ENCODE data around the gene CDC42BPA. TPM values are rescaled to one million over a fixed set of nuclear protein-coding genes. Genes with fewer than 3 reads are reported as not detected.

Gene CDC42BPA
- polyA plus RNA-seq, 1 donor (not counting 4 experiments of a cell fraction or from before 2014, with no cell fraction given) = 9.2 TPM

DNA sequence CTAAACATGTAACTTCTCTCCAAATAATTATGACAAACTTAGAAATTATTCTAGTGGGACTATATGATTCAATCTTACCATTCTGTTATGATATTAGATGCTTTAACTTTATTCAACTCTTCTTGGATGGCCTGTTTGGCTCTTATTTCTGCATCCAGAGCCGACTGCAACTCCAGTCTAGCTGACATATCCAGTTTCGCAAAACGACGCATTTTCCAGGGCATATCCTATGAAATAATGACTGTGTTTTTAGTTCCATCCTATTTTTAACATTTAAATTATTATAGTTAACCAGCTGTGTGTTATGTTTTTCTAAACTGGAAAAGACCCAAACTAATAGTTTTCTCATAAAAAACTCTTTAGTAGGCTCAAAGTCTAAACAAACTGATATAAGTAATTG, 244.5 kb downstream of the CDC42BPA start:
- H2AFZ ChIP-seq (ENCODE audit: control insufficient read depth, low read length) = no peak overlapping the region
- peaks cover 0 to 7% of the 10 kb centered on the region in 2 experiments for H3K36me3 ChIP-seq (ENCODE audit: control insufficient read depth in 2 of 2, extremely low read depth in 1 of 2, insufficient read depth in 2 of 2, low read length in 2 of 2)
- no peak overlapping the region for H3K4me3 ChIP-seq (ENCODE audit: control insufficient read depth in 2 of 3, extremely low read depth in 1 of 3, insufficient read depth in 2 of 3, low read depth in 1 of 3, low read length in 3 of 3)
- TF ChIP-seq, protein P1, sequence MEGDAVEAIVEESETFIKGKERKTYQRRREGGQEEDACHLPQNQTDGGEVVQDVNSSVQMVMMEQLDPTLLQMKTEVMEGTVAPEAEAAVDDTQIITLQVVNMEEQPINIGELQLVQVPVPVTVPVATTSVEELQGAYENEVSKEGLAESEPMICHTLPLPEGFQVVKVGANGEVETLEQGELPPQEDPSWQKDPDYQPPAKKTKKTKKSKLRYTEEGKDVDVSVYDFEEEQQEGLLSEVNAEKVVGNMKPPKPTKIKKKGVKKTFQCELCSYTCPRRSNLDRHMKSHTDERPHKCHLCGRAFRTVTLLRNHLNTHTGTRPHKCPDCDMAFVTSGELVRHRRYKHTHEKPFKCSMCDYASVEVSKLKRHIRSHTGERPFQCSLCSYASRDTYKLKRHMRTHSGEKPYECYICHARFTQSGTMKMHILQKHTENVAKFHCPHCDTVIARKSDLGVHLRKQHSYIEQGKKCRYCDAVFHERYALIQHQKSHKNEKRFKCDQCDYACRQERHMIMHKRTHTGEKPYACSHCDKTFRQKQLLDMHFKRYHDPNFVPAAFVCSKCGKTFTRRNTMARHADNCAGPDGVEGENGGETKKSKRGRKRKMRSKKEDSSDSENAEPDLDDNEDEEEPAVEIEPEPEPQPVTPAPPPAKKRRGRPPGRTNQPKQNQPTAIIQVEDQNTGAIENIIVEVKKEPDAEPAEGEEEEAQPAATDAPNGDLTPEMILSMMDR (optimal IDR thresholded peaks at IDR 0.05 in 1 of 3, IDR thresholded peaks at IDR 0.05 in 1 of 3, conservative IDR thresholded peaks at IDR 0.05 in 1 of 3; ENCODE audit: extremely low read depth in 1 of 3, insufficient read depth in 2 of 3, low read length in 3 of 3) = no peak
- no peak for TF ChIP-seq EZH2 (IDR thresholded peaks at IDR 0.05; ENCODE audit: low read length)
- no peaks in the 10 kb centered on the region for H4K20me1 ChIP-seq (ENCODE audit: control insufficient read depth, extremely low read depth, insufficient read depth, low read length)
- no peaks in the 10 kb centered on the region for H3K9me3 ChIP-seq (ENCODE audit: control insufficient read depth, low read depth, low read length)
- FAIRE-seq (no peak), DNase-seq (ENCODE audit: low read depth, low spot score) (no peak)
- H3K9ac ChIP-seq (ENCODE audit: control insufficient read depth, extremely low read depth, insufficient read depth, low read length) = no peak overlapping the region
- no peak overlapping the region for H3K27ac ChIP-seq (ENCODE audit: control insufficient read depth, insufficient read depth, low read length)
- H3K4me2 ChIP-seq (ENCODE audit: control insufficient read depth, extremely low read depth, insufficient read depth, low read depth, low read length) = no peak overlapping the region
- no peaks in the 10 kb centered on the region for H3K79me2 ChIP-seq (ENCODE audit: control insufficient read depth, insufficient read depth, low read length)
- dilution Hi-C loops (cut with MboI; ENCODE audit: extremely low pct_ligation_motif_present, low sequenced_read_pairs) = no loop called here
- no peaks in the 10 kb centered on the region for H3K9me1 ChIP-seq (ENCODE audit: control insufficient read depth, extremely low read depth, insufficient read depth, low read length)
- no peaks in the 10 kb centered on the region for H3K27me3 ChIP-seq (ENCODE audit: control insufficient read depth, extremely low read depth, insufficient read depth, low read length)
- no peaks in the 10 kb centered on the region for H3K4me1 ChIP-seq (ENCODE audit: control insufficient read depth, extremely low read depth, insufficient read depth, low read length)

DNA sequence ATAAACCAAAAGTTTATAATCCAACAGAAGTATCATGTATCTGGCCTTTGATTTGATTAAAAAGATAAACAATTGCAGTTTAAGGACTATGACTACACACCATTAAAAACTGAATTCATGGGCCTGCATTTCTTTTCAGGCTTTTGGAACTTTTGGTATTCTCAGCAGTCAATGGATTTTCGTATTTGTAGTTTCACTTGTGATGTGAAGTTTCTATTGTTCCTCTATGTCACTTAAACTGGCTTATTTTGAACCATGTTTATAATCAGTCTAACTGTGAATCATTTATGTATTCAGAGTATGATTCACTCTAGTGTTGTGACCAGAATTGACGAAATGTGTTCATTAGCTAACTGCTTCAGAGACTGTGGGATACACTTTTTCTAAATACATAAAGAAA, 245.3 kb downstream of the CDC42BPA start:
- TF ChIP-seq EZH2 (IDR thresholded peaks at IDR 0.05; ENCODE audit: low read length) = no peak
- TF ChIP-seq, protein P1 (optimal IDR thresholded peaks at IDR 0.05 in 1 of 3, IDR thresholded peaks at IDR 0.05 in 1 of 3, conservative IDR thresholded peaks at IDR 0.05 in 1 of 3; ENCODE audit: extremely low read depth in 1 of 3, insufficient read depth in 2 of 3, low read length in 3 of 3) = no peak
- H3K79me2 ChIP-seq (ENCODE audit: control insufficient read depth, insufficient read depth, low read length) = no peaks in the 10 kb centered on the region
- no peak overlapping the region for H2AFZ ChIP-seq (ENCODE audit: control insufficient read depth, low read length)
- DNase-seq (ENCODE audit: low read depth, low spot score) (no peak), FAIRE-seq (no peak)
- dilution Hi-C loops (cut with MboI; ENCODE audit: extremely low pct_ligation_motif_present, low sequenced_read_pairs) = no loop called here
- H3K4me2 ChIP-seq (ENCODE audit: control insufficient read depth, extremely low read depth, insufficient read depth, low read depth, low read length) = no peak overlapping the region
- no peak overlapping the region for H3K27ac ChIP-seq (ENCODE audit: control insufficient read depth, insufficient read depth, low read length)
- H3K9me1 ChIP-seq (ENCODE audit: control insufficient read depth, extremely low read depth, insufficient read depth, low read length) = no peaks in the 10 kb centered on the region
- no peak overlapping the region for H3K4me3 ChIP-seq (ENCODE audit: control insufficient read depth in 2 of 3, extremely low read depth in 1 of 3, insufficient read depth in 2 of 3, low read depth in 1 of 3, low read length in 3 of 3)
- H3K9me3 ChIP-seq (ENCODE audit: control insufficient read depth, low read depth, low read length) = no peaks in the 10 kb centered on the region
- no peaks in the 10 kb centered on the region for H4K20me1 ChIP-seq (ENCODE audit: control insufficient read depth, extremely low read depth, insufficient read depth, low read length)
- no peaks in the 10 kb centered on the region for H3K27me3 ChIP-seq (ENCODE audit: control insufficient read depth, extremely low read depth, insufficient read depth, low read length)
- no peak overlapping the region for H3K9ac ChIP-seq (ENCODE audit: control insufficient read depth, extremely low read depth, insufficient read depth, low read length)
- peaks cover 0 to 7% of the 10 kb centered on the region in 2 experiments for H3K36me3 ChIP-seq (ENCODE audit: control insufficient read depth in 2 of 2, extremely low read depth in 1 of 2, insufficient read depth in 2 of 2, low read length in 2 of 2)
- no peaks in the 10 kb centered on the region for H3K4me1 ChIP-seq (ENCODE audit: control insufficient read depth, extremely low read depth, insufficient read depth, low read length)
